GM13976 (cell line): ENCODE data around the gene EXOC1L.

ENCODE experiments used
- DNase-seq: peaks from one replicate; pipeline ENCODE4 v3.0.0; 2012; ENCODE audit warnings: low spot score
- in situ Hi-C: fragments of 300-500 bp; cut with MboI; formaldehyde crosslinking; loops from one replicate; pipeline ENCODE4 v1.12.0; 2022; ENCODE audit warnings: low sequenced_read_pairs, mixed read lengths, inconsistent platforms; ENCODE audit not compliant: unreplicated experiment
- TF ChIP-seq, protein P1 (sequence below): IDR thresholded peaks from 2 replicates; pipeline ENCODE4 v1.5.1; 2012; ENCODE audit warnings: borderline replicate concordance, mild to moderate bottlenecking; ENCODE audit not compliant: insufficient read depth; ENCODE audit errors: extremely low read depth, missing control alignments, control extremely low read depth

The EXOC1L gene

GRCh38 chr4:55874831-55875230, 55.2 kb downstream of the EXOC1L start:
- DNase-seq = no peak
- TF ChIP-seq, protein P1, sequence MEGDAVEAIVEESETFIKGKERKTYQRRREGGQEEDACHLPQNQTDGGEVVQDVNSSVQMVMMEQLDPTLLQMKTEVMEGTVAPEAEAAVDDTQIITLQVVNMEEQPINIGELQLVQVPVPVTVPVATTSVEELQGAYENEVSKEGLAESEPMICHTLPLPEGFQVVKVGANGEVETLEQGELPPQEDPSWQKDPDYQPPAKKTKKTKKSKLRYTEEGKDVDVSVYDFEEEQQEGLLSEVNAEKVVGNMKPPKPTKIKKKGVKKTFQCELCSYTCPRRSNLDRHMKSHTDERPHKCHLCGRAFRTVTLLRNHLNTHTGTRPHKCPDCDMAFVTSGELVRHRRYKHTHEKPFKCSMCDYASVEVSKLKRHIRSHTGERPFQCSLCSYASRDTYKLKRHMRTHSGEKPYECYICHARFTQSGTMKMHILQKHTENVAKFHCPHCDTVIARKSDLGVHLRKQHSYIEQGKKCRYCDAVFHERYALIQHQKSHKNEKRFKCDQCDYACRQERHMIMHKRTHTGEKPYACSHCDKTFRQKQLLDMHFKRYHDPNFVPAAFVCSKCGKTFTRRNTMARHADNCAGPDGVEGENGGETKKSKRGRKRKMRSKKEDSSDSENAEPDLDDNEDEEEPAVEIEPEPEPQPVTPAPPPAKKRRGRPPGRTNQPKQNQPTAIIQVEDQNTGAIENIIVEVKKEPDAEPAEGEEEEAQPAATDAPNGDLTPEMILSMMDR = no peak
- in situ Hi-C loops = no loop called here

DNA sequence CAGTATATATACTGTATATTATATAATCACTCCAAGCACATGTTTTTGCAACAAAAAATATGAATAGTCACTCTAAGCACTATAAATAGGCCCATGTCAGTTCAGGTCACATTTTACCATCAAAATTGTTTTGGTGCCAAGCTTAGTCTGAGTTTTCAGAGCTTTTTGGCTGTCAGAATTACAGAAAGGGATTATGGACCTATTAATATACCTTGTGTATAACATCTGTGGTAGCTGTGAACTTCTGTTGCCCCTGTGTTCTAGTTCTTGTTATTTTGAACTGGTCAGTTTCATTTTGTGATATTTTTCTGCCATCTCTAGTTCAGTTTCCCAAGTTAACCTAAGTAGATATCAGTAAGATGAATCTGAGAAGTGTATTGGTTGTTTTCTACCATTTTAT, 56.8 kb downstream of the EXOC1L start:
- no peak for DNase-seq
- TF ChIP-seq, protein P1 = no peak
- in situ Hi-C loops = no loop called here

GRCh38 chr4:55879224-55879623, 59.6 kb downstream of the EXOC1L start:
- TF ChIP-seq, protein P1 = no peak
- in situ Hi-C loops = no loop called here
- DNase-seq = no peak

GRCh38 chr4:55880652-55881280, 61.2 kb downstream of the EXOC1L start:
- in situ Hi-C loops = no loop called here
- TF ChIP-seq, protein P1 = no peak
- DNase-seq = no peak

DNA sequence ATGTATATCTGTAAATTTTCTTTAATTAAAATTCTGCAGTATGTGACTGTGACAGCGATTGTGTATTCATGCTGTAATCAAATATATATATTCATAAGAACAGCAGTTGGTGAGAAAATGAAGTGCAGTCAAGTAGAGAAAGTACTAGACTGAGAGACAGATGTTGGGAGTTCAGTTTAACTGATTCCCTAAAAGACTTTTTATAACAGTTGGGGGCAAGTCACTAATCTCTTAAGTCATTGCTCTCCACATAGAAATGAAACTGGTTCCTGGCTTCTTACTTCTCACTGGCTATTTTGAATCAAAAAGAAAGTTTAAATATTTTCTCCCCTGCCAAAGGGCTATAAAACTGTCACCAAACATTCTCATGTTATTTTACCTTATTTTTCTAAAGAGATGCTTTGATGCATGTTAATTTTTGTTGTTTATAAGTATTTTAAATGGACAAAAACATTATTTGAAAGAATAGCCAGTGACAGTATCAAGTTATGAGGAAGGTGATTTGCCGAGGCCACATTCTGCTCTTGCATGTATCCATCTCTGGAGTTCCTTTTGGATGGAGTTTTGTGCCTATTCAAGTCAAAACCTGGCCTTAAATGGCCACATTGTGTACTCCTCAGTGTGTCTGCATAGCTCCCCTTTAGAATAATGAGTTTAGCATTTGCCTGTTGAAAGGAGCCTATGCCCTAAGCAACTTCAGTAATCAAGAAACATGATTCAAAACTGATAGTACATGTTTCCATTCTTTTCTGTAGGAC, 64.7 kb downstream of the EXOC1L start:
- TF ChIP-seq, protein P1 = no peak
- no peak for DNase-seq
- in situ Hi-C loops = no loop called here

- TF ChIP-seq, protein P1 = no peak
- in situ Hi-C loops = no loop called here
- no peak for DNase-seq
Measured at GRCh38 chr4:55884851-55885219, 65.2 kb downstream of the EXOC1L start.
